GM23338 (cell line): ENCODE measurements around the gene SLC25A22. TPM values are rescaled to one million over a fixed set of nuclear protein-coding genes. Genes with fewer than 3 reads are reported as not detected.

ENCODE experiments used
- ATAC-seq: fragments of 200-7000 bp; cut with Tn5 transposase; 3 replicates; pipeline ENCODE4 v1.9.1; 2020
- DNase-seq: peaks from one replicate; pipeline ENCODE4 v3.0.0-alpha.2; 2015; ENCODE audit warnings: low spot score
- H2AFZ ChIP-seq: fragments of 200-600 bp; sonication (generic); 2 replicates; pipeline ENCODE4 v1.8.0; 2016; ENCODE audit warnings: antibody characterized with exemption, mild to moderate bottlenecking, moderate library complexity
- H3F3A ChIP-seq: fragments of 200-600 bp; sonication (generic); replicated peaks from 2 replicates; pipeline ENCODE4 v1.8.0; 2017; ENCODE audit warnings: antibody characterized with exemption, mixed run types, low read depth
- H3K27ac ChIP-seq: fragments of 200-600 bp; sonication (generic); 2 replicates; pipeline ENCODE4 v1.6.1; 2016; ENCODE audit warnings: low read depth
- H3K27me3 ChIP-seq: fragments of 200-600 bp; sonication (generic); 2 replicates; pipeline ENCODE4 v1.8.0; 2016; ENCODE audit warnings: mild to moderate bottlenecking, mixed run types, moderate library complexity; ENCODE audit not compliant: insufficient read depth
- H3K36me3 ChIP-seq: fragments of 200-600 bp; sonication (generic); 2 replicates; pipeline ENCODE4 v1.8.0; 2016; ENCODE audit warnings: mild to moderate bottlenecking; ENCODE audit not compliant: insufficient read depth
- H3K4me1 ChIP-seq: fragments of 200-600 bp; sonication (generic); 2 replicates; pipeline ENCODE4 v1.8.0; 2016; ENCODE audit warnings: mild to moderate bottlenecking, moderate library complexity; ENCODE audit not compliant: insufficient read depth
- H3K4me2 ChIP-seq: fragments of 200-600 bp; sonication (generic); 2 replicates; pipeline ENCODE4 v1.7.1; 2017; ENCODE audit warnings: mixed run types
- H3K4me3 ChIP-seq: fragments of 200-600 bp; sonication (generic); 2 replicates; pipeline ENCODE4 v1.6.1; 2016; ENCODE audit warnings: mixed run types
- H3K79me2 ChIP-seq: fragments of 200-600 bp; sonication (generic); replicated peaks from 2 replicates; pipeline ENCODE4 v1.8.0; 2017; ENCODE audit warnings: mild to moderate bottlenecking; ENCODE audit not compliant: insufficient read depth
- H3K9me2 ChIP-seq: fragments of 200-600 bp; sonication (generic); 2 replicates; pipeline ENCODE4 v1.8.0; 2017; ENCODE audit not compliant: insufficient read depth
- H4K20me1 ChIP-seq: fragments of 200-600 bp; sonication (generic); replicated peaks from 2 replicates; pipeline ENCODE4 v1.8.0; 2017; ENCODE audit warnings: mild to moderate bottlenecking; ENCODE audit not compliant: insufficient read depth
- H3K27ac Mint-ChIP-seq: 2 replicates; pipeline ENCODE4 v1.8.0; 2020; ENCODE audit warnings: inconsistent platforms, mild to moderate bottlenecking, moderate library complexity, mixed read lengths
- H3K27me3 Mint-ChIP-seq: 3 replicates; pipeline ENCODE4 v1.8.0; 2022; ENCODE audit warnings: low read depth, mild to moderate bottlenecking, moderate library complexity, mixed read lengths, inconsistent platforms; ENCODE audit not compliant: insufficient read depth, poor library complexity
- H3K36me3 Mint-ChIP-seq: 3 replicates; pipeline ENCODE4 v1.8.0; 2021; ENCODE audit warnings: low read depth, mild to moderate bottlenecking, inconsistent platforms, moderate library complexity, mixed read lengths
- H3K4me1 Mint-ChIP-seq: 3 replicates; pipeline ENCODE4 v1.8.0; 2020; ENCODE audit warnings: mild to moderate bottlenecking, inconsistent platforms, mixed read lengths
- H3K4me3 Mint-ChIP-seq: 3 replicates; pipeline ENCODE4 v1.8.0; 2021; ENCODE audit warnings: moderate library complexity, mild to moderate bottlenecking, inconsistent platforms, mixed read lengths
- H3K9me3 Mint-ChIP-seq: 3 replicates; pipeline ENCODE4 v1.8.0; 2020; ENCODE audit warnings: moderate library complexity, mild to moderate bottlenecking, inconsistent platforms, mixed read lengths
- EZH2phosphoT487 ChIP-seq: fragments of 200-600 bp; sonication (generic); IDR thresholded peaks from one replicate; pipeline ENCODE4 v1.8.1; 2018; ENCODE audit warnings: antibody characterized with exemption; ENCODE audit not compliant: unreplicated experiment
- JUNB ChIP-seq: IDR thresholded peaks from one replicate; pipeline ENCODE4 v1.6.1; 2016; ENCODE audit warnings: antibody characterized with exemption; ENCODE audit not compliant: unreplicated experiment
- POLR2AphosphoS5 ChIP-seq: IDR thresholded peaks from 2 replicates; pipeline ENCODE4 v1.6.1; 2016; ENCODE audit warnings: antibody characterized with exemption, low read depth
- STAT1 ChIP-seq: IDR thresholded peaks from one replicate; pipeline ENCODE4 v1.6.1; 2016; ENCODE audit warnings: antibody characterized with exemption; ENCODE audit not compliant: unreplicated experiment
- ZNF114 ChIP-seq: fragments of 250-450 bp; sonication (Bioruptor Pico); IDR thresholded peaks from 2 replicates; pipeline ENCODE4 v1.5.0; 2020; ENCODE audit warnings: mild to moderate bottlenecking, moderate library complexity
- ZNF331 ChIP-seq: fragments of 250-450 bp; sonication (Bioruptor Pico); IDR thresholded peaks from 2 replicates; pipeline ENCODE4 v1.5.0; 2020; ENCODE audit warnings: low read depth, mild to moderate bottlenecking, moderate library complexity
- ZNF462 ChIP-seq: fragments of 250-450 bp; sonication (Bioruptor Pico); IDR thresholded peaks from 2 replicates; pipeline ENCODE4 v1.5.0; 2020; ENCODE audit warnings: mild to moderate bottlenecking, moderate library complexity
- polyA plus RNA-seq: library from polyadenylated mRNA; unstranded; fragments of >200 nt; fragmentation: Nextera tagmentation; extraction: Ambion mirVana; gene quantifications from 2 replicates; pipeline ENCODE4 v1.2.1, GENCODE V29; 2016
- total RNA-seq: library from RNA; depleted of rRNA; stranded (reverse); fragments of >200 nt; shearing (Covaris generic); gene quantifications from 2 replicates; pipeline ENCODE4 v1.2.3, GENCODE V29; 2014

SLC25A22 gene
- total and polyA plus RNA-seq, 2 experiments from 2014 or later = 21.0 to 46.4 TPM

GRCh38 chr11:764322-765024, 33.6 kb downstream of the SLC25A22 start:
- no peak overlapping the region for H2AFZ ChIP-seq
- peaks cover 6% of the 10 kb centered on the region; the same call in 1 of the 2 replicates for H4K20me1 ChIP-seq
- no peak overlapping the region for H3K4me3 ChIP-seq
- no peaks in the 10 kb centered on the region for H3K79me2 ChIP-seq
- H3K9me2 ChIP-seq = no peaks in the 10 kb centered on the region
- peaks cover 43% of the 10 kb centered on the region for H3K36me3 ChIP-seq
- 0 out of 2 replicates have a peak overlapping the region, but pooled peaks have one; percentile 63 for H3K27ac ChIP-seq
- H3K27me3 Mint-ChIP-seq = peaks cover 32% of the 10 kb centered on the region
- H3K27me3 ChIP-seq = no peaks in the 10 kb centered on the region
- no peaks in the 10 kb centered on the region for H3K9me3 Mint-ChIP-seq
- peaks cover 8% of the 10 kb centered on the region for H3K4me1 ChIP-seq
- H3K4me1 Mint-ChIP-seq = peaks cover 10% of the 10 kb centered on the region
- TF ChIP-seq EZH2phosphoT487 (no peak), POLR2AphosphoS5 (peak; percentile 5; the same call in 1 of the 2 replicates), ZNF331 (CRISPR knock-in tag) (no peak), STAT1 (no peak), ZNF462 (no peak), JUNB (no peak), ZNF114 (CRISPR knock-in tag) (no peak)
- no peak overlapping the region for H3K27ac Mint-ChIP-seq
- H3K4me3 Mint-ChIP-seq = no peak overlapping the region
- DNase-seq (no peak), ATAC-seq (no peak)
- H3K4me2 ChIP-seq = no peak overlapping the region
- H3K36me3 Mint-ChIP-seq = peaks cover 82% of the 10 kb centered on the region
- peaks cover 64% of the 10 kb centered on the region for H3F3A ChIP-seq
